Vagina (tissue), 2 donors: Measurements from ENCODE around the gene KRTAP5-5.

Experiments
- POLR2A ChIP-seq, 2 donors: fragments of 450-650 bp; IDR thresholded peaks; one replicate each; pipeline ENCODE4 v1.6.1; 2017; ENCODE audit warnings: antibody characterized with exemption in 2 of 2, mild to moderate bottlenecking in 2 of 2, moderate library complexity in 2 of 2
- POLR2AphosphoS5 ChIP-seq, 2 donors: sonication (generic); formaldehyde crosslinking; IDR thresholded peaks; one replicate each; pipeline ENCODE4 v1.9.0; 2017; ENCODE audit warnings: antibody characterized with exemption in 2 of 2, mild to moderate bottlenecking in 2 of 2, low read depth in 1 of 2; ENCODE audit not compliant: insufficient read depth in 1 of 2

DNA sequence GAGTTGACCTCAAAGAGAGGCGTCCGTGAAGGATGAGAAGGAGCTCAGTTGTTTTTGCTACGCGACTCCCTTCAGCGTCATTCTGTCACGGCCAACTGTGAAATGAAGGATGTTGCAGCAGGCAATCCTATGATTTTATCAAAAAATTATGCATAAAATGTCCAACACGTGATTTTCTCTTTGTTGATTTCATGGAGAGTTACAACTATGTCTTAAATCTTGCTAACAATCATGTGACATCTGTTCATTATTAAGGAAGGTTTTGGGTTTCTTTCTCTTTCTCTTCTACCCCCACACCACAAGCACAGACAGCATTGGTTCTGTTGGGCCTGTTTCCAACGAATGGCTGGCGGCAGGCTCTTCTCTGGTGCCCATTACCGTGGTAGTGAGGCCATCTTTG lies 11.3 kb upstream of the KRTAP5-5 start:
- no peak for TF ChIP-seq POLR2AphosphoS5 (IDR thresholded peaks at IDR 0.05; ENCODE audit: insufficient read depth in 1 of 2, low read depth in 1 of 2)
- no peak for TF ChIP-seq POLR2A (IDR thresholded peaks at IDR 0.05)
